Measurements from ENCODE around the gene TSHZ2.

TSHZ2 gene

GRCh38 chr20:53402233-53403005 lies 430.3 kb downstream of the TSHZ2 start:
- TF ChIP-seq CTCF (IDR thresholded peaks at IDR 0.05; ENCODE audit: insufficient read depth, low read length, missing control alignments): no peak
- no peak for DNase-seq (ENCODE audit: low read depth, low spot score)
- H3K4me3 ChIP-seq (ENCODE audit: low read depth, low read length): no peak overlapping the region
- ChIA-PET CTCF (no interaction called here), POLR2A (no interaction called here)

GRCh38 chr20:53403029-53403428 lies 430.9 kb downstream of the TSHZ2 start:
- CTCF ChIA-PET: no interaction called here
- POLR2A ChIA-PET: no interaction called here
- no peak for TF ChIP-seq CTCF (IDR thresholded peaks at IDR 0.05; ENCODE audit: insufficient read depth, low read length, missing control alignments)
- H3K4me3 ChIP-seq (ENCODE audit: low read depth, low read length): no peak overlapping the region
- DNase-seq (ENCODE audit: low read depth, low spot score): no peak

GRCh38 chr20:53405139-53405538 lies 433.0 kb downstream of the TSHZ2 start:
- no peak for DNase-seq (ENCODE audit: low read depth, low spot score)
- no peak for TF ChIP-seq CTCF (IDR thresholded peaks at IDR 0.05; ENCODE audit: insufficient read depth, low read length, missing control alignments)
- CTCF ChIA-PET: no interaction called here
- POLR2A ChIA-PET: no interaction called here
- H3K4me3 ChIP-seq (ENCODE audit: low read depth, low read length): no peak overlapping the region

- no peak for DNase-seq (ENCODE audit: low read depth, low spot score)
- ChIA-PET CTCF (no interaction called here), POLR2A (no interaction called here)
- TF ChIP-seq CTCF (IDR thresholded peaks at IDR 0.05; ENCODE audit: insufficient read depth, low read length, missing control alignments): no peak
- H3K4me3 ChIP-seq (ENCODE audit: low read depth, low read length): no peak overlapping the region
These were observed 434.4 kb downstream of the TSHZ2 start for GRCh38 chr20:53406580-53406979.

GRCh38 chr20:53408691-53409446 lies 436.7 kb downstream of the TSHZ2 start:
- no peak for DNase-seq (ENCODE audit: low read depth, low spot score)
- POLR2A ChIA-PET: no interaction called here
- no peak for TF ChIP-seq CTCF (IDR thresholded peaks at IDR 0.05; ENCODE audit: insufficient read depth, low read length, missing control alignments)
- no peak overlapping the region for H3K4me3 ChIP-seq (ENCODE audit: low read depth, low read length)
- CTCF ChIA-PET: no interaction called here

- ChIA-PET CTCF (no interaction called here), POLR2A (no interaction called here)
- H3K4me3 ChIP-seq (ENCODE audit: low read depth, low read length): no peak overlapping the region
- DNase-seq (ENCODE audit: low read depth, low spot score): no peak
- TF ChIP-seq CTCF (IDR thresholded peaks at IDR 0.05; ENCODE audit: insufficient read depth, low read length, missing control alignments): no peak
These were observed 437.2 kb downstream of the TSHZ2 start for GRCh38 chr20:53409447-53409717.

All from AG04449 (cell line).